K562 (cell line): Measurements from ENCODE around the gene ADARB2.

ENCODE experiments used
- CBX3 ChIP-seq, 2 experiments: IDR thresholded peaks; 1 replicate in 1 of 2; 2 replicates in 1 of 2; pipeline ENCODE4 v1.6.1; 2012; ENCODE audit warnings: inconsistent platforms in 2 of 2, low read length in 2 of 2, borderline replicate concordance in 1 of 2, control low read depth in 1 of 2
- GABPA ChIP-seq: fragments of 200-800 bp; sonication (Bioruptor generic); conservative IDR thresholded peaks from 2 replicates; pipeline ENCODE4 v1.6.1; 2016; ENCODE audit warnings: low read depth, missing genetic modification characterization, missing compliant biosample characterization
- IRF2 ChIP-seq: sonication (generic); formaldehyde crosslinking; IDR thresholded peaks from 2 replicates; pipeline ENCODE4 v1.8.1; 2022; ENCODE audit warnings: mild to moderate bottlenecking, missing genetic modification reagents
- MED1 ChIP-seq: sonication (generic); formaldehyde crosslinking; IDR thresholded peaks from 2 replicates; pipeline ENCODE4 v1.8.1; 2023; ENCODE audit warnings: missing genetic modification reagents, borderline replicate concordance
- NFYB ChIP-seq: IDR thresholded peaks from 2 replicates; pipeline ENCODE4 v1.6.1; 2011; ENCODE audit warnings: mild to moderate bottlenecking, moderate library complexity; ENCODE audit not compliant: insufficient read length; ENCODE audit errors: extremely low read depth
- POLR2A ChIP-seq: fragments of 450-650 bp; conservative IDR thresholded peaks from 2 replicates; pipeline ENCODE4 v1.6.1; 2016
- POLR2AphosphoS2 ChIP-seq: IDR thresholded peaks from 2 replicates; pipeline ENCODE4 v1.6.1; 2012; ENCODE audit warnings: low read length, improper control_type of control experiment
- SPI1 ChIP-seq: IDR thresholded peaks from 2 replicates; pipeline ENCODE4 v1.6.1; 2011; ENCODE audit warnings: low read depth, low read length, control low read depth, borderline replicate concordance
- TF ChIP-seq, protein P1 (sequence below): sonication (generic); formaldehyde crosslinking; IDR thresholded peaks from 2 replicates; pipeline ENCODE4 v1.8.1; 2022; ENCODE audit warnings: missing genetic modification reagents
- TF ChIP-seq, protein P2 (sequence below): conservative IDR thresholded peaks from 2 replicates; pipeline ENCODE4 v1.6.1; 2011; ENCODE audit warnings: low read depth, mild to moderate bottlenecking, low read length; ENCODE audit not compliant: control insufficient read depth
- TF ChIP-seq, protein P3 (sequence below): fragments of 250-450 bp; sonication (Bioruptor Pico); IDR thresholded peaks from 2 replicates; pipeline ENCODE4 v1.4.0; 2020; ENCODE audit warnings: mild to moderate bottlenecking, moderate library complexity

DNA sequence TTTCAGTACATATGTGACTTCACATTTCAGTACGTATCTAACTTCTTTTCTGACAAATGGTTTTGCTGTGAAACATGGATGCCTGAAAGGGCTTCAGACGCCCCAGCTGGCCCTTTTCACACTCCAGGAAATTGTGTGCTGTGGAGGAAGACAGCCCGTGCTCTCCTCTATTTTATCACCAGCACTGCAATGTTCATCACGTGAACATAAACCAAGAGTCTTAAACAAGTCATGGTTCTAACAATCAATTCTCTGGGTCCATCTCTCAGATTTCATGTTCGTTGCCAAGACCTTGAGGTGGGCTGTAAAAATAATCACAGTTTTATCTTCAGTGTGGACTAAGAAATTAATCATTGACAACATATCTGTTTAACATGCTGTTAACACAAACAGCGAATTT is 539.9 kb downstream of the ADARB2 start:
- TF ChIP-seq POLR2A (no peak), SPI1 (no peak), POLR2AphosphoS2 (no peak), GABPA (tag) (no peak), IRF2 (CRISPR knock-in tag) (no peak), CBX3 (IDR thresholded peaks at IDR 0.05; ENCODE audit: borderline replicate concordance in 1 of 2, low read length in 2 of 2) (no peak), NFYB (no peak), MED1 (CRISPR knock-in tag) (no peak)
- TF ChIP-seq, protein P1, sequence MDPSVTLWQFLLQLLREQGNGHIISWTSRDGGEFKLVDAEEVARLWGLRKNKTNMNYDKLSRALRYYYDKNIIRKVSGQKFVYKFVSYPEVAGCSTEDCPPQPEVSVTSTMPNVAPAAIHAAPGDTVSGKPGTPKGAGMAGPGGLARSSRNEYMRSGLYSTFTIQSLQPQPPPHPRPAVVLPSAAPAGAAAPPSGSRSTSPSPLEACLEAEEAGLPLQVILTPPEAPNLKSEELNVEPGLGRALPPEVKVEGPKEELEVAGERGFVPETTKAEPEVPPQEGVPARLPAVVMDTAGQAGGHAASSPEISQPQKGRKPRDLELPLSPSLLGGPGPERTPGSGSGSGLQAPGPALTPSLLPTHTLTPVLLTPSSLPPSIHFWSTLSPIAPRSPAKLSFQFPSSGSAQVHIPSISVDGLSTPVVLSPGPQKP (CRISPR knock-in tag), result no peak
- TF ChIP-seq, protein P2, sequence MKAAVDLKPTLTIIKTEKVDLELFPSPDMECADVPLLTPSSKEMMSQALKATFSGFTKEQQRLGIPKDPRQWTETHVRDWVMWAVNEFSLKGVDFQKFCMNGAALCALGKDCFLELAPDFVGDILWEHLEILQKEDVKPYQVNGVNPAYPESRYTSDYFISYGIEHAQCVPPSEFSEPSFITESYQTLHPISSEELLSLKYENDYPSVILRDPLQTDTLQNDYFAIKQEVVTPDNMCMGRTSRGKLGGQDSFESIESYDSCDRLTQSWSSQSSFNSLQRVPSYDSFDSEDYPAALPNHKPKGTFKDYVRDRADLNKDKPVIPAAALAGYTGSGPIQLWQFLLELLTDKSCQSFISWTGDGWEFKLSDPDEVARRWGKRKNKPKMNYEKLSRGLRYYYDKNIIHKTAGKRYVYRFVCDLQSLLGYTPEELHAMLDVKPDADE, result no peak
- TF ChIP-seq, protein P3, sequence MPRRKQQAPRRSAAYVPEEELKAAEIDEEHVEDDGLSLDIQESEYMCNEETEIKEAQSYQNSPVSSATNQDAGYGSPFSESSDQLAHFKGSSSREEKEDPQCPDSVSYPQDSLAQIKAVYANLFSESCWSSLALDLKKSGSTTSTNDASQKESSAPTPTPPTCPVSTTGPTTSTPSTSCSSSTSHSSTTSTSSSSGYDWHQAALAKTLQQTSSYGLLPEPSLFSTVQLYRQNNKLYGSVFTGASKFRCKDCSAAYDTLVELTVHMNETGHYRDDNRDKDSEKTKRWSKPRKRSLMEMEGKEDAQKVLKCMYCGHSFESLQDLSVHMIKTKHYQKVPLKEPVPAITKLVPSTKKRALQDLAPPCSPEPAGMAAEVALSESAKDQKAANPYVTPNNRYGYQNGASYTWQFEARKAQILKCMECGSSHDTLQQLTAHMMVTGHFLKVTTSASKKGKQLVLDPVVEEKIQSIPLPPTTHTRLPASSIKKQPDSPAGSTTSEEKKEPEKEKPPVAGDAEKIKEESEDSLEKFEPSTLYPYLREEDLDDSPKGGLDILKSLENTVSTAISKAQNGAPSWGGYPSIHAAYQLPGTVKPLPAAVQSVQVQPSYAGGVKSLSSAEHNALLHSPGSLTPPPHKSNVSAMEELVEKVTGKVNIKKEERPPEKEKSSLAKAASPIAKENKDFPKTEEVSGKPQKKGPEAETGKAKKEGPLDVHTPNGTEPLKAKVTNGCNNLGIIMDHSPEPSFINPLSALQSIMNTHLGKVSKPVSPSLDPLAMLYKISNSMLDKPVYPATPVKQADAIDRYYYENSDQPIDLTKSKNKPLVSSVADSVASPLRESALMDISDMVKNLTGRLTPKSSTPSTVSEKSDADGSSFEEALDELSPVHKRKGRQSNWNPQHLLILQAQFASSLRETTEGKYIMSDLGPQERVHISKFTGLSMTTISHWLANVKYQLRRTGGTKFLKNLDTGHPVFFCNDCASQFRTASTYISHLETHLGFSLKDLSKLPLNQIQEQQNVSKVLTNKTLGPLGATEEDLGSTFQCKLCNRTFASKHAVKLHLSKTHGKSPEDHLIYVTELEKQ (CRISPR knock-in tag), result no peak
